Immature natural killer cell (primary cell): Measurements from ENCODE around the gene FLYWCH2. TPM values are rescaled to one million over a fixed set of nuclear protein-coding genes. Genes with fewer than 3 reads are reported as not detected.

Source experiments
- DNase-seq, 3 donors: peaks; one replicate each; pipeline ENCODE4 v3.0.0; 2022; ENCODE audit warnings: mixed read lengths in 1 of 3
- H3K27ac Mint-ChIP-seq, 6 donors: one replicate each; pipeline ENCODE4 v1.8.0; 2020; ENCODE audit warnings: mixed read lengths in 6 of 6, mild to moderate bottlenecking in 5 of 6, inconsistent platforms in 4 of 6, moderate library complexity in 3 of 6
- H3K27me3 Mint-ChIP-seq, 3 donors: one replicate each; pipeline ENCODE4 v1.8.0; 2020 to 2021; ENCODE audit warnings: low read depth in 3 of 3, mild to moderate bottlenecking in 3 of 3, mixed read lengths in 3 of 3, moderate library complexity in 3 of 3, inconsistent platforms in 1 of 3
- H3K36me3 Mint-ChIP-seq, 3 donors: one replicate each; pipeline ENCODE4 v1.8.0; 2020; ENCODE audit warnings: mixed read lengths in 3 of 3, inconsistent platforms in 2 of 3, mild to moderate bottlenecking in 2 of 3
- H3K4me1 Mint-ChIP-seq, 2 donors: one replicate each; pipeline ENCODE4 v1.8.0; 2020; ENCODE audit warnings: inconsistent platforms in 2 of 2, mild to moderate bottlenecking in 2 of 2, mixed read lengths in 2 of 2, moderate library complexity in 1 of 2
- H3K4me3 Mint-ChIP-seq, 5 donors: one replicate each; pipeline ENCODE4 v1.8.0; 2020; ENCODE audit warnings: mild to moderate bottlenecking in 5 of 5, mixed read lengths in 5 of 5, inconsistent platforms in 3 of 5, moderate library complexity in 3 of 5
- H3K9me3 Mint-ChIP-seq, 6 donors: one replicate each; pipeline ENCODE4 v1.8.0; 2020; ENCODE audit warnings: mild to moderate bottlenecking in 6 of 6, mixed read lengths in 6 of 6, inconsistent platforms in 4 of 6, moderate library complexity in 3 of 6
- polyA plus RNA-seq, 3 donors: library from polyadenylated mRNA; unstranded; fragments of 300-500 nt; fragmentation: Illumina TruSeq; gene quantifications; one replicate each; pipeline ENCODE4 v1.2.3, GENCODE V29; 2021

Gene FLYWCH2
- polyA plus RNA-seq, 3 donors from 2014 or later = 15.9 to 24.5 (median 18.3) TPM

DNA sequence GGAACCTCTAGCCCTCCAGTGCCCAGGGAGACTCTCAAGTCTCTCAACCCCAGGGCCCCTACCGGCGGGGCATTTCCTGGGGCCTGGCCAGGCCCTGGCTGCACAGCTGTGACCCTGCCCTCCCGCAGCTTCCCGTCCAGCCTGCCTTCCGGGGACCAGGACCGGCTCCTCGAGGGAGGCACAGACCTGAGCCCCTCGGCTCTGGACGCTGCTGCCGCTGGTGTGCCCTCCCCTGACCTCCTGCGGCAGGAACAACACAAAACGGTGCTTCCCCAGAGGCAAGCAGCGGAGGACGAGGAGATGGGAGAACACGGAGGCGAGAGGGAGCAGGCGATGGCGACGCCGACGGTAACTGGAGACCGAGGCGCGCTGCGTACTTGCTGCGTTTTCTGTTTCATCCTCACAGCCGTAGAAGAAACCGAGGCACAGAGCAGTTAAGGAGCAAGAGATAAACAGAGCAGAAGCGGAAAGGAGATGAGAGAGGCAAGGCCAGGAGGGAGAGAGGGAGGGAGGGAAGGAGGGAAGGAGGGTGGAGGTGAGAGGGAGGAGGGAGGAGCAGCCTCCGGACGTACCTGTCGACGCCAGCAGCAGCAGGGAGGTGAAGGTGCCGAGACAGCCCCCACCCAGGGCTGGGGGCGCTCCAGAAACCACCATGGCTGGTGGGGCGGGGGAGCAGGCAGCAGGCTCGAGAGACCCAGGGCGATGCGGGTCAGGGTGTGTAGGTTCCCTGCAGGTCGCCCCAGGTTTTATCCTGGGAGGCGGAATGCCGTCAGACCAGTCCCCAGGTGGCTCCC is 25.4 kb upstream of the FLYWCH2 start, which contains the start of gene PRSS22:
TSS of gene PRSS22 (minus strand) at position 720 of the 794 bp plus-strand sequence. CDS start at position 654, 66 bp downstream.
- H3K27ac Mint-ChIP-seq = peak within 1 kb of the TSS in 5 of 6 donors; percentile 58 to 93 (median 84)
- peak within 1 kb of the TSS; percentile 78 to 93 (median 90) for H3K4me3 Mint-ChIP-seq
- peaks cover 0 to 7% (median 6%) of the 10 kb centered on the region in 6 donors for H3K9me3 Mint-ChIP-seq
- H3K36me3 Mint-ChIP-seq = peaks cover 0 to 10% (median 0%) of the 10 kb centered on the region in 3 donors
- DNase-seq = no peak
- H3K4me1 Mint-ChIP-seq = peaks cover 11 to 13% of the 10 kb centered on the region in 2 donors
- peaks cover 2 to 3% (median 3%) of the 10 kb centered on the region in 3 donors for H3K27me3 Mint-ChIP-seq

DNA sequence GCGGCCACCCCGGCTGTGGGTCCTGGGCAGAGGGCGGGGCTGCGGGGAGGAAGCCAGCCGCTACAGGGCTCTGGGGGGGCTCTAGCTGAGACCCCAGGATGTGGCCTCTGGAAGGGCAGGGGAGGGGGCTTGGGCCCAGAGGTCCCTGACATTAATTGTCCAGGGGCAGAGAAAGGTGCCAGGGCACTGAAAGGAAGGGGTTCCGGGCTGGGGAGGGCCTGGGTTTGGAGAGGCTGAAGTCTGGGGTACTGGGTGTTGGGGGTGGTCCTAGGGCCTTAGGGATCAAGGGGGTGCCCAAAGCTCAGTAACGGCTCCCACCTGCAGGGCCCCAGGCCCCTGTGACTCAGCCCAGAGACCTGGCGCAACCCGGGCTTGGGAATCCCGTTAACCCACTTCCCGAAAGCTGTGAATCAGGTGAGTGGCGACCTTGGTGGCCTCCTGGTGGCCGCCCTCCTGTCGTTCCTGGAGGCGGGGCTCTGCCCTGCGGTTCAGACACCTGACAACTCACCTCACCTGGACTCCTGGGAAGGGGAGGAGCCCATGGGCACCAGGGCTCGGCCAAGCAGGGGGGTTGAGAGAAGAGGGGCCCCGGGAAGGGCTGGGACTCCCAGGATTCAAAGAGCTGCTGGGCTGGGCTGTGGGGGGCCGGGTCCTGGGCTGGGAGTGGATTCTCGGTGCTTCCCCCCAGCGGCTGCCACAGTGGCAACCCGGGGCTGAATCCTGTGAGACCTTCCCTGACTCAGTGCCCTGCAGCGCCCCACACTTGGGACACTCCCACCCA is 24.6 kb upstream of the FLYWCH2 start:
- H3K27ac Mint-ChIP-seq = no peak overlapping the region
- H3K4me3 Mint-ChIP-seq = peak overlapping the region in 3 of 5 donors; percentile 39 to 90 (median 90)
- H3K27me3 Mint-ChIP-seq = peaks cover 2 to 3% (median 3%) of the 10 kb centered on the region in 3 donors
- peaks cover 11 to 13% of the 10 kb centered on the region in 2 donors for H3K4me1 Mint-ChIP-seq
- H3K36me3 Mint-ChIP-seq = peaks cover 0 to 10% (median 0%) of the 10 kb centered on the region in 3 donors
- DNase-seq = no peak
- H3K9me3 Mint-ChIP-seq = peaks cover 0 to 7% (median 6%) of the 10 kb centered on the region in 6 donors

DNA sequence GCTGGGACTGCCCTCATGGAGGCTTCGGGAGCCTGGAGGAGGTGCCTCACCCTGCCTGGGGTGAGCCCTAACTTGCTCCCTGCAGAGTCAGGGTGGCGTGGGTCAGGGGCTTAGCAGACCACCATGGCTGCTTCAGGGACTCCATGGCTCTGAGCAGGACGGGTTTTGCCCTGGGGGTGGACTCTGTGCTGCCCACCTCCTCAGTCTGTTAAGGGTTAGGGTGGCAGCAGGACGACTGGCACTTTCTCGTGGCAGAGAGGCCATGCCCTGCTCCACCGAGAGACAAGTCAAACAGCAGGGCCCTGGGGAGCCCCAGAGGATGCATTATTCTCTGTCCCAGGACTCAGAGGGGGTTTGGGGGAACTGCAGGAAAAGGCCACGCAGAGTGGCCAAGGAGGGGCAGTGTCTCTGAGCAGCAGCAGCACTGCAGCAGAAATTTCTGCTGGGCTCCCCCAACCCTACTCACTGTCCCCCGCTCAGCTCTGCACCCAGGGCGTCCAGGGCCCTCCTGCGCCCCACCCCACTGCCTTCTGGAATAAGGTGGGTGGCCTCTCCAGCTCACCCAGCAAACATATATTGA is 23.2 kb upstream of the FLYWCH2 start:
- Mint-ChIP-seq H3K36me3 (peaks cover 0 to under 1% (median 0%) of the 10 kb centered on the region in 3 donors), H3K4me1 (peaks cover 6 to 10% of the 10 kb centered on the region in 2 donors), H3K9me3 (peaks cover 0 to 3% (median 0%) of the 10 kb centered on the region in 6 donors), H3K27me3 (peaks cover 2 to 3% (median 3%) of the 10 kb centered on the region in 3 donors), H3K4me3 (no peak overlapping the region), H3K27ac (no peak overlapping the region)
- no peak for DNase-seq

DNA sequence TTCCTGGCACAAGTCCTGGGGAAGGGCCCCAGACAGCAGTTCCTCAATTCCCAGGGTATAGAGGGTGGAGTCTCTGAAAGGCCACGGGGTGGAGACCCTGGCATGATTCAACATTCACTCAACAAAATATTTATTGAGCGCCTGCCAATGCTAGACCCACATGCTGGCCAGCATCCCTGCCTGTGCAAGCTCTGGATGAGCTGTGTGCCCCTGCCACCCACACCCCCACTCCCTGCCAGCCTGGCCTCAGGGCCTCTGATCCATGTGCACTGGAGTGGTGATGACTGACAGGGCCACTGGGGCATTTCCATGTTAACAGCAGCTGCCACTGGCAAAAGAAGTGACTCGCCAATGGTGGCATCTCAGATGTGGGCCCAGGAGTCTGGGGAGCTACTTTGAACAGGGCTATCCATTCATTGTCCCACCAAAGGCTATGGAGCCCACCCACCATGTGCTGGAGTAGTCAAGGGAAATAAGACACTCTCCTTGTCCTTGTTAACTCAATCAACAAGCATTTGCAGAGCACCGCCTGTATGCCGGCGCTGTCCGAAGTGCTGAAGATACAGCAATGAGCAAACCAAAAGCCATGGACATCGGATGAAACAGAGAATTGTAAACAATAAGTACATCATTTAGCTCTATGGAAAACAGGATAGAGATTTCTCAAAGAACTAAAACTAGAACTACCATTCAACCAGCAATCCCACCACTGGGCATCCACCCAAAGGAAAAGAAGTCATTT is 22.0 kb upstream of the FLYWCH2 start:
- peaks cover 2 to 5% (median 3%) of the 10 kb centered on the region in 3 donors for H3K27me3 Mint-ChIP-seq
- no peak for DNase-seq
- H3K36me3 Mint-ChIP-seq = no peaks in the 10 kb centered on the region
- H3K27ac Mint-ChIP-seq = no peak overlapping the region
- H3K4me1 Mint-ChIP-seq = peaks cover 6 to 8% of the 10 kb centered on the region in 2 donors
- H3K4me3 Mint-ChIP-seq = no peak overlapping the region
- peaks cover 0 to 3% (median 0%) of the 10 kb centered on the region in 6 donors for H3K9me3 Mint-ChIP-seq

DNA sequence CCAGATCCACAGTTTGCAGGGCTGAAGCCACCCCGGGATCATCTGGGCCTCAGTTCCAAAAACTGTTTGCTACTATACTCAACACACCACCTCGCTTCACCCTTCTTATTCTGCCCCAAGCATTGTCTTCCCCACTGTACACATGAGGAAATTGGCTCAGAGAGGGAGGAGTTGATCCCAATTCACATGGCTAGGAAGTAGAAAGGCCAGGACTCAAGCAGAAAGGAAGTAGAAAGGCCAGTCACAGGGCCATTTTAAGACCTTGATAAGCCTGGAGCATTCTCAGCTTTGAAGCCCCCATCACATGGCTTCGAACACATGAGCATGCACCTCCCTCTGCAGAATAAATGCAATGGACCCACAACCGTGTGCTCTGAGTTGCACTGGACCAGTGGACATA is 17.4 kb upstream of the FLYWCH2 start:
- peaks cover 16 to 18% of the 10 kb centered on the region in 2 donors for H3K4me1 Mint-ChIP-seq
- H3K27me3 Mint-ChIP-seq = peaks cover 10 to 14% (median 11%) of the 10 kb centered on the region in 3 donors
- H3K9me3 Mint-ChIP-seq = peaks cover 0 to 3% (median 0%) of the 10 kb centered on the region in 6 donors
- H3K36me3 Mint-ChIP-seq = no peaks in the 10 kb centered on the region
- DNase-seq = no peak
- no peak overlapping the region for H3K4me3 Mint-ChIP-seq
- no peak overlapping the region for H3K27ac Mint-ChIP-seq

DNA sequence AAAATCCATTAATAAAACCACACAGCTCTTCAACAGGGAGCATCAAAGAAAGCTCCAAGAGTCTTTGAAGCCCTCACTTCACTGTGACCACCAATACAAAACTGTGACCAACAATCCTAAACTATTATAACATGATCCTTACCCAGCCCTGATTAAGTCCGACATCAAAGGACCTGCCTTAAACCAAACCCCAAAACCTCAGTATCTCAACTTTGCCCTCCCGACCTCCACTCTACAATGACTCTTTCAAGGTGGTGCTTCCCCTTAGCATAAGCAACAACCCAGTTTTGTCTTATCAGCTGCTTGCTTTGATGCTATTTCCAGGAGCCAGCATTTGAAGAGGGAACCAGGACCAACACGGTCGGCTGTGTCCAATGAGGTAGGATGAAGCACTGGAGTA is 16.6 kb upstream of the FLYWCH2 start:
- Mint-ChIP-seq H3K4me1 (peaks cover 16 to 18% of the 10 kb centered on the region in 2 donors), H3K27me3 (peaks cover 7 to 13% (median 9%) of the 10 kb centered on the region in 3 donors), H3K4me3 (peak overlapping the region in 2 of 5 donors; percentile 25 to 66), H3K36me3 (no peaks in the 10 kb centered on the region), H3K27ac (peak overlapping the region in 5 of 6 donors; percentile 21 to 61 (median 52)), H3K9me3 (no peaks in the 10 kb centered on the region)
- no peak for DNase-seq

DNA sequence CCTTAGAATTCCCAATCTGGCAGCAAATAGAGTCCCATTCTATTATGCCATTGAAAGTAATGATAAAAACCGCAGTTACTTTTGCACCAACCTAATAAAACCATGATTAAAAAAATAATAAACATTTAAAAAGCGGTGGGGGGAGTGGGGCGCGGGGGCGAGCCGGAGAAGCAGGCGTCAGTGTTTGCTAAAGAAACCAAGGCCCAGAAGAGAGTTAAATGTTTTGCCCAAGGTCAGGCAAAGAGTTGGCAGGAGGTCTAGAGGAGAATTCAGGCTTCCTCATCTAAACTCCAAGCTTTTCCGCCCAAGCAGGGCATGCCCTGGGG is 15.4 kb upstream of the FLYWCH2 start:
- Mint-ChIP-seq H3K4me1 (peaks cover 16 to 18% of the 10 kb centered on the region in 2 donors), H3K4me3 (peak overlapping the region; percentile 84 to 93 (median 90)), H3K27me3 (peaks cover 7 to 13% (median 9%) of the 10 kb centered on the region in 3 donors), H3K9me3 (no peaks in the 10 kb centered on the region), H3K27ac (peak overlapping the region; percentile 90 to 97 (median 93)), H3K36me3 (no peaks in the 10 kb centered on the region)
- DNase-seq = no peak

DNA sequence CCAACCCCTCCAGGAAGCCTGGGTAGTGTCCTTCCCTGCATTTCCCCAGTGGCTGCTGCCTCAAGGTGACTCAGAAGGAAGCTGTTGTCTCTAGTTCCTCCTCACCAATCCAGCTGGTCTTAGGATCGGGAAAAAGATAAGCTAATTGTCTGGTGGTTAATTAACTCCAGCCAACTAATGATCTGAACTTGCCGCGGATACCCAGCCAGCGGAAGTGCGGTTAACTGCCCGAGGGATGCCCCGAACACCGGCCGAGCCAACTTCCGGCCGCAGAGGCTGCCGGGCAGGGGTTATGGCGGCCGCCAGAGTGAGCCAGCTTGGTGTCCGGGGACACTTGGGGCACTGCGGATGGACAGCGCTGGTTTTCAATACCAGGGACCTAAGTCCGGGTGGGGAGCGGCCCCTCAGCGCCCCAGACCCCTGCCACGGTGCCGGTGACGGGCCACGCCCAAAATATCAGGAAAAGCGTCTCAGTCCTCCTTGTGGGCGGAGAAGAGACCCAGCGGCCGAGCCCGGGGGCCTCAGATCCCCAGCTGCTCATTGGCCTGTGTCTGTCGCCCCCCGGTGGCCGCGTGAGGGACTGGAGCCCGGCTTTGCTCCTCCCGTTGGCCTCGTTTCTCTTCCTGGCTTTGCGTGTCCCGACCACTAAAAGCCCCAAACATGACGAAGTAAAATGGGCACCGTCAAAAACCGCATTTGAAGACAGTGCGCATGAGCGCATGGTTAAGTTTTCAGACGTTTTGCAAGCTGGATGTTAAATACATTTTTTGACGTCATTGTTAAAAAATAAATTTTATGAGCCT is 14.8 kb upstream of the FLYWCH2 start:
- Mint-ChIP-seq H3K27me3 (peaks cover 7 to 13% (median 9%) of the 10 kb centered on the region in 3 donors), H3K9me3 (no peaks in the 10 kb centered on the region), H3K36me3 (no peaks in the 10 kb centered on the region), H3K4me3 (peak overlapping the region; percentile 84 to 93 (median 90)), H3K4me1 (peaks cover 16 to 18% of the 10 kb centered on the region in 2 donors), H3K27ac (peak overlapping the region; percentile 90 to 97 (median 93))
- peak; percentile 97 to 99 (median 98) for DNase-seq

DNA sequence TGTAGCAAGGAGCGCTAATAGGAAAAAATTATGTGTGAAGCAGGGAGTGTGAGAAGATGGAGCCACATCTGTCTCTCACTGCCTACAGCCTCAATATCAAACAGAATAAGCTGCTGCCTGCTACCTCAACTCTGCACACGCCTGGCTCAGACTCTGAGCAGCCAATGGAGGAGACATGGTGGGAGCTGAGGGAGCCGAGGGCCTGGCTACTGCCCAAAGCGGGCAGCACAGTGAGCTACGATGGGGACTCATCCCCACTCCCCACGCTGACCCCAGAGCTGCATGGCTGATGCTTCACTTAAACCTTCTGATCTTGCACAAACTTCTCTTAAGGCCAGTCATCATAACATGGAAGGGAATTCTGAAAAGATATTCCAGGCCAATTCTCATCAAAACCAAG is 11.1 kb upstream of the FLYWCH2 start:
- no peaks in the 10 kb centered on the region for H3K9me3 Mint-ChIP-seq
- H3K4me3 Mint-ChIP-seq = no peak overlapping the region
- H3K27ac Mint-ChIP-seq = no peak overlapping the region
- H3K4me1 Mint-ChIP-seq = peaks cover 16 to 18% of the 10 kb centered on the region in 2 donors
- peaks cover 7 to 16% (median 10%) of the 10 kb centered on the region in 3 donors for H3K27me3 Mint-ChIP-seq
- DNase-seq = no peak
- H3K36me3 Mint-ChIP-seq = no peaks in the 10 kb centered on the region

DNA sequence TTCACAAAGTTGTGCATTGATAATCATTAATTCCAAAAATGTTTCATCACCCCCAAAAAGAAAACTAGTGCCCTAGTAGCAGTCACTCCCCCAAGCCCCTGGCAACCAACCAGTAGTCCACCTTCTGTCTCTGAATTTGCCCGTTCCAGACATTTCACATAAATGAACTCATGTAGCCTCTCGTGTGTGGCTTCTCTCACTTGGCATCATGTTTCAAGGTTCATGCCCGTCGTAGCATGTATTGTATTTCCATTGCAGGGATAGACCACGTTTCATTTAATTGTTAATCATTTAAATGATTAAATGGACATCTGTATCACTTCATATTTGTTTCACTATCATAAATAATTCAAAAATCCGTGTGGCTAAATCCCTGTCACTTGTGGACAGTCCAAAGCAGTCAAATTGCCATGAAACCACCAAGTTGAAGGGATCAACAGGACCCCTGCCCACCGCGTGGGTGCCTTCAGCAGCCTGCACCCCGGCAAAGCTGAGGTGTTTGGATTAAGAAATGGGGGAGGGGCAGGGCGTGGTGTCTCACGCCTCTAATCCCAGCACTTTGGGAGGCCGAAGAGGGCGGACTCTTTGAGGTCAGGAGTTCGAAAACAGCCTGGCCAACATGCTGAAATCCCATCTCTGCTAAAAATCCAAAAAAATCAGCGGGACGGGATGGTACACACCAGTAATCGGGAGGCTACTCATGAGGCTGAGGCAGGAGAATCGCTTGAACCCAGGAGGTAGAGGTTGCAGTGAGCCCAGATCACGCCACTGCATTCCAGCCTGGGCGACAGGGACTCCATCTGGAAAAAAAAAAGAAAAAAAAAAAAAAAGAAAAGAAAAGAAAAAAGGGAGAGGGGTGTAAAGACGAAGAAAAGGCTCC is 8.7 kb upstream of the FLYWCH2 start:
- H3K9me3 Mint-ChIP-seq = no peaks in the 10 kb centered on the region
- H3K36me3 Mint-ChIP-seq = no peaks in the 10 kb centered on the region
- peaks cover 0 to 9% (median 2%) of the 10 kb centered on the region in 3 donors for H3K27me3 Mint-ChIP-seq
- peak overlapping the region in 1 of 6 donors; percentile 28 for H3K27ac Mint-ChIP-seq
- peak overlapping the region in 1 of 5 donors; percentile 38 for H3K4me3 Mint-ChIP-seq
- peaks cover 0 to 5% of the 10 kb centered on the region in 2 donors for H3K4me1 Mint-ChIP-seq
- DNase-seq = no peak

DNA sequence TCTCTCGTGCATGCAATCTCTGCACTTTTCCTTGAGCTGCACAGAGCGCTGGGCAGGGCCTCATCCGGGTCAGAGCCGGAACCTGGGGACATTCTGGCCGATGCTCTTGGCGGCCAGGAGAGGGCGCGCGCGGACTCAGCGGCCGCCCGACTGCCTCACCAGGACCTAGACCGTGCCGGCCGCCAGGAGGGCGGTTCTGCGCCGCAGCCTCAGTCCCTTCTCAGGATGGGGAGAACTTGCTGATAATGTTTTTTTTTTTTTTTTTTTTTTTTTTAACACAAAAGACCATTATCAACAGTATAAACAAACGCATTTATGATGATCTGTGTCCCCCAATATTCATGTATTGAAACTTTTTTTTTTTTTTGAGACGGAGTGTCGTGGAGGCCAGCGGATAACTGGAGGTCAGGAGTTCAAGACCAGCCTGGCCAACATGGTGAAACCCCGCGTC is 8.1 kb upstream of the FLYWCH2 start:
- no peaks in the 10 kb centered on the region for H3K9me3 Mint-ChIP-seq
- H3K27ac Mint-ChIP-seq = peak overlapping the region in 1 of 6 donors; percentile 28
- no peaks in the 10 kb centered on the region for H3K36me3 Mint-ChIP-seq
- H3K27me3 Mint-ChIP-seq = peaks cover 0 to 12% (median 2%) of the 10 kb centered on the region in 3 donors
- peaks cover 0 to 5% of the 10 kb centered on the region in 2 donors for H3K4me1 Mint-ChIP-seq
- H3K4me3 Mint-ChIP-seq = peak overlapping the region in 1 of 5 donors; percentile 38
- DNase-seq = peak; percentile 64 to 72 (median 70)
